ENCODE measurements around the gene PKN3. TPM values are rescaled to one million over a fixed set of nuclear protein-coding genes. Genes with fewer than 3 reads are reported as not detected.
"Not testable (repeated sequence)": the region's sequence is repeated elsewhere in the genome, so short reads cannot be mapped to it uniquely, and the experiment has no call there.

The PKN3 gene
- total RNA-seq, 1 donor from 2014 or later: 0.31 TPM

DNA sequence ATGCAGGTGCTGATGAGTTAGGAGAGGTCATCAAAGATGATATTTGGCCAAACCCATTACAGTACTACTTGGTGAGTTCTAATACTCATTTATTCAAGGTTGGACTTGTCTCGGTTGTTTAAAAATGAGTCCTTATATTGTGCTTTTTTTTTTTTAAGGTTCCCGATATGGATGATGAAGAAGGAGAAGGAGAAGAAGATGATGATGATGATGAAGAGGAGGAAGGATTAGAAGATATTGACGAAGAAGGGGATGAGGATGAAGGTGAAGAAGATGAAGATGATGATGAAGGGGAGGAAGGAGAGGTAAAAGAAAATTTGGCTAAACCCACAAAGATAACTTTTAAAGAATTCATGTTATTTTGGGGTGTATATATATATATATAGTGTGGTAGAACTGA is 8.6 kb upstream of the PKN3 start:
- DNase-seq: not testable (repeated sequence)

DNA sequence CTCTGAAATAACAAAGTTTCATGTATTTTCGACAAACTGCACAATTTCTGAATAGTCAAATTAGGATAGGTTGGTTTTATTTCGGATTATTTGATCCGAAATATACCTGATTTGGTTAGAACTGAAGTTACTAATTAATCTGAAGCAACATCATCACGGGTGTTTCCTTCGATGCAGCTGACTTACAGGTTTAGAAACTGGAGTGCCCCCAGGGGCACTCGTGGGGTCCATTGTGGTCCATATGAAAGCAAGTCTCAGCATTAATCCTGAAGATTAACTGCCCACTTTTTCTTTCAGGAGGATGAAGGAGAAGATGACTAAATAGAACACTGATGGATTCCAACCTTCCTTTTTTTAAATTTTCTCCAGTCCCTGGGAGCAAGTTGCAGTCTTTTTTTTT is 8.0 kb upstream of the PKN3 start:
- DNase-seq: no peak

DNA sequence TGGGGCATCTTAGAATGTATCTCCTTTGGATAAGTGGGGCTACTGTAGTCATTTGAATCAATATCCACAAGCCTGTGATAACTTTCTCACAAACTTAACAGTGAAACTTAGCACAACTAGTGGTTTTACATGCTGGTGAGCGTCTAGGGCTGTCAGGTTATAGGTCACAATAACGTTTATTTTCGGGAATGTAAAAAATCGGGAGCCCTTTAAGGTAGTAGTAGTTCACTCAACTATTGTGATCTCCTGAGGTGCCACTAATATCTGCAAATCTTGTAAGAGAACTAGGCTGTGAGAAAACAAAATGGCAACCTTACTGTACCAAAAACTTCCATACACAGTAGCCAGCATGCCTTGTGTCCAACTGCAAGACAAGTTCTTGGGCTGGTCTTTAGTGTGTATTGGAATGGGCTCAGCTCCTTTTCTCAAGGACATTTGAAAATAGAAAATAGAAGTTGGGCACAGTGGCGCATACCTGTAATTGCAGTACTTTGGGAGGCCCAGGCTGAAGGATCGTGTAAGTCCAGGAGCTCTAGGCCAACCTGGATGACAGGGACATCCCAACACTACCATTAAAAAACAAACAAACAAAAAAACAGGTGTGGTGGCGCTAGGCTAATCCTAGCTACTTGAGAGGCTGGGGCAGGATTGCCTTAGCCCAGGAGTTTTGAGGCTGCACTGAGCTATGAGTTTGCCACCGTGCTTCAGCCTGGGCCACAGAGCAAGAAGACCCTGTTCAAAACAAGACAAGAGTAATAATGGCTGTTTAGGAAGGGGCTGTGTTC is 5.2 kb upstream of the PKN3 start:
- DNase-seq: no peak

DNA sequence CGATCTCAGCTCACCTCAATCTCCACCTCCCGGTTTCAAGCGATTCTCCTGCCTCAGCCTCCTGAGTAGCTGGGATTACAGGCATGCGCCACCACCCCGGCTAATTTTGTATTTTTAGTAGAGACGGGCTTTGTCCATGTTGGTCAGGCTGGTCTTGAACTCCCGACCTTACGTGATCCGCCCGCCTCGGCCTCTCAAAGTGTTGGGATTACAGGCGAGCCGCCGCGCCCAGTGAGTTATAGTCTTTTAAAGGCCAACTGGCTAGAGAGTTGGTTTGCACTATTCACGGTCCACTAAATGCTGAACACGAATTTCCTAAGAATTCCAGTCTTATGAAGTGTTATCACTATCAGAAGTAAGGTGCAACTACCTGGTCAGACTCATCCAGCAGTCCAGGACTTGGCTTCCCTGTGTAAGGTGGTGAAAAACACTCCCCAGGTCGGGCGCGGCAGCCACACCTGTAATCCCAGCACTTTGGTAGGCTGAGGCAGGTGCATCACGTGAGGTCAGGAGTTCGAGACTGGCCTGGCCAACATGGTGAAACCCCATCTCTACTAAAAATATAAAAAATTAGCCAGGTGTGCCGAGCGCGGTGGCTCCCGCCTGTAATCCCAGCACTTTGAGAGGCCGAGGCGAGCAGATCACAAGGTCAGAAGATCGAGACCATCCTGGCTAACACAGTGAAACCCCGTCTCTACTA is 3.1 kb upstream of the PKN3 start:
- DNase-seq: not testable (repeated sequence)

DNA sequence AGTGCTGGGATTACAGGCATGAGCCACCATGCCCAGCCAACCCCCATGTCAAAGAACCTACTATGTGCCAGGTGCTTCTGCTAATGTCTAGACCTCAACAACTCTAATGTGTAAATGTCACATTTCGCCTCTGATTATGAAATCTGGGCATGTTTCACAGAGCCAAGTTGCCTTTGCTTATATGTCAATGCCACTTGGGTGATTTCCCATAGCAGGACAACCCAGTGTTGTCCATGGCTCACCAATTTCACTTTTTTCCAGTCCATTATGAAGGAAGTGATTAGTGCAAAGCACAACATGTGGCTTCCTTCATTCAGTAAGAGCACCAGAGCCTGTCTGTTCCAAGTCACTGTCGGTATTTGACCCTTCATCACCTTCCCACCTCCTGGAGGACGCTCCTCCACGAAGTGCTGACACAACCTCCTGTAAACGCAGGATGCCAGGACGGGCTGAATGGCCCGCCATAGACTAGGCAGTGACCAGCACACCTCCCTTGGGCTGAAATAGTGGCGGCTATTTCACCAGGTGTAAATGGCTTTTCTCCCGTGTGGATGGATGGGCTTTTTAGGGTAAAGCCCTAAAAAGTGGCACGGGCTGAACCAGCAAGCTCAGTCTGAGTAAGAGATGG is 962 bp upstream of the PKN3 start:
- DNase-seq: no peak

DNA sequence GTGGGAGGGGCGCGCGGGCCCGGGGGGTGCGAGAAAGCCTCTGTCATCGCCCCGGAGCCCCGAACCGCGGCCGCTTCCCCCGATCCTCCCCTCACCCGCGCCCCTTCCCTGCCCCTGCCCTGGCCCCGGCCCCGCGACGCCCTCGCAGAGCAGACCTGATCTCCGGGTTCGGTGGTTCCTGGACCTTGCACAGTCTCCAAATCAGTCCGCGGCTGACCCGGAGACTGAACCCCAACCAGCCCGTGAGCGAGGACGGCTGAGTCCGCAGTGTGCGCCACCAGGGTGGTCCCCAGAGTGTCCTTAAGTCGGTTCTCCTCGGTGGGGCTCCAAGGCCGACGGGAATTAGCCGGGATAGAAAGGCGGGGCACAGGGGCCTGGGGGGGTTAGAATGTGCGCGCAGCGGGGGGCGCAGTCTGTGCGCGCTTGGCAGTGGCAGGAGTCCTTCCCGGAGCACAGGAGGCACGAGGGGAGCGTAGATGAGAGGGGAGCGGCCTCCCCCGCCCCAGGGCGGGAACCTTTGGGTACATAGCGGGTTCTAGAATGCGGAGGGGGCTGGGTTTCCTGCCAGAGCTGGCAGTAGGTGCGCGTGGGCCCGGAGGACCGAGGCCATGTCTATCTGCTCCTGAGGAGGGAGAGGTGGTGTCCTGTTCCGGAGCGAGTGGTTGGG is 779 bp downstream of the PKN3 start:
- DNase-seq: no peak

DNA sequence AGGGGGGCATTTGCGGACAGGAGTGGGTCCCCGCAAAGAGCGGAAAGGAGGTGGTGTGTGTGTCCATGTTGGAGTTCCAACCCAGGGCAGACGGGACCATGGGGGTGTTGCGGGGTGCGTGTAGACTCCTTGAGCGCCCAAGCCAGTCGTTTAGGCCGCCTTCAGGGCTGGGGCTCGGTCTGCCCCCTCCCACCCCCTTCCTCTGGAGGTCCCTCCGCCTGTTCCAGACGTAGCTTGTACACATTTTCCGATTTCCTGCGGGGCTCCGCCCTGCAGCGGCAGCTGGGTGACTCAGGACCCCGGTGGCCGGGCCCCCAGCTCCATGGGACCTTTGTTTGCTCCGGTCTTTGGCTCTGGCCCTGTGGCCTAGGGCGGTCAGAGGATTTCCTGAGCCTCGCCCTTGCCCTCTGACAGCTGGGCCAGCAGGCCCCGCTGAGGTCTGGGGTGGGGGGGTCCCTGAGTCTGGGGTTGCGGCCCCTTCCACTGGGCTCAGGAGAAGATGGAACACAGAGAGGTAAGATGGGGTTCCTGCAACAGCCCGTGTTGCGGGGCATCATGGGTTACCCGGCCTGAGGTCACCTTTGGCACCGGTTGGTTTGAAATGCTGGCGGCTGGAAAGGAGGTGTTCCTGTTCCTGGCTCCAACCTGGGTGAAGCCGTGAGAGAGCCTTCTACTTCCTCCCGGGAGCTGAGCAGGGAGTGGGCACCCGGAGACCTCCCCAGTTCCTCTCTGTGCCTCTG is 1.5 kb downstream of the PKN3 start:
- DNase-seq: no peak

DNA sequence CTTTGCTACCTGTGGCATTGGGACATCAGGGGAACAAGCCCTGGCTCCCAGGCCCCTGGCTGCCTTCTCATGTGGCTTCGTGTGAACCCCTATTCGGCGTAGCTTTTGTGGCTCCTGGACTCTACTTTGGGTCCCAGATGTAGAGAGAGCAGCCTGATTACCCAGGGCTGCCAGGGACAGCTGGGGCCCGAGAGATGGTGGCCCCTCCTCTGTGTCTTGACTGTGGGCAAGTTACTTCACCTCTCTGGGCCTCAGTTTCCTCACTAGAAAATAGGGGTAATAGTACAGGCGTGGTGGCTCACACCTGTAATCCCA is 2.0 kb downstream of the PKN3 start:
- no peak for DNase-seq

DNA sequence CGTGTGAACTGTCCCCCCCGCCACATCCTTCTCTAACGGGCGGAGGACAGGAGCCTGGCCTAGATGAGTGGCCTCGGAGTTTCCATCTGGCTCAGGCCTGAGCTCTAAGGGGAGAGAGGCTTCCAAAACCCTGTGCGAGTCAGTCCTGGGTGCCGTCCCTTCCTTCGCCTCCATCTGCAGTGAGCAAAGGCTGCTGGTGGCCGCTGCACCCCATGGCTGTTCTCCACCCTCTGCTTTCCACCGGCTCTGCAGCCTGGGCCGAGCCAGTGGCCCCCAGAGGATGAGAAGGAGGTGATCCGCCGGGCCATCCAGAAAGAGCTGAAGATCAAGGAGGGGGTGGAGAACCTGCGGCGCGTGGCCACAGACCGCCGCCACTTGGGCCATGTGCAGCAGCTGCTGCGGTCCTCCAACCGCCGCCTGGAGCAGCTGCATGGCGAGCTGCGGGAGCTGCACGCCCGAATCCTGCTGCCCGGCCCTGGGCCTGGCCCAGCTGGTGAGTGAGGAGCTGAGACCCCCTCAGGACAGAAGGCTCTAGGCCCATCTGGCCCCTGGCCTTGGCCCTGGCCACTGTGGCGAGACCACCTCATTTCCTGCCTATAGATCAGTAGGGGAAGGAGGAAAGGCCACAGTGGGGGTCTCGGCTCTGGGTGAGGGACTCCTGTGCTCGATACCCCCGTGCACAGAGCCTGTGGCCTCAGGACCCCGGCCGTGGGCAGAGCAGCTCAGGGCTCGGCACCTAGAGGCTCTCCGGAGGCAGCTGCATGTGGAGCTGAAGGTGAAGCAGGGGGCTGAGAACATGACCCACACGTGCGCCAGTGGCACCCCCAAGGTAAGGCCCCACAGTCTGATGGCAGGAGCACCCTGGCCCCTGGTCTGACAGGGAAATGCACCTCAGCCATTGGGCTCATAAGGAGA is 3.0 kb downstream of the PKN3 start:
- DNase-seq: no peak

DNA sequence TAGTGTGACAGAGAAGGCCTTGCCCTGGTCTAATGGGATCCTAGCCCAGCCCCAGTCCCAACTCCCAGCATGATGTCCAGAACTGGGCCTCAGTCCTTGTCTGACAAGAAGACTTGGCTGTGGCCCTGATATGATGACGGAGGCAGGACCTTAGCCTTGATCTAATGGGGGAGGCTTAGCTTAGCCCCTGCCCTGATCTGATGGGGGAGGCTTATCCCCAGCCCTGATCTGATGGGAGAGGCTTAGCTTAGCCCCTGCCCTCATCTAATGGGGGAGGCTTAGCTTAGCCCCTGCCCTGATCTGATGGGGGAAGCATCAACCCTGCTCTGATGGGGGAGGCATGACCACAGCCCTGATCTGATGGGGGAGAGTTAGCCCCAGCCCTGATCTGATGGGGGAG is 3.7 kb downstream of the PKN3 start:
- no peak for DNase-seq

DNA sequence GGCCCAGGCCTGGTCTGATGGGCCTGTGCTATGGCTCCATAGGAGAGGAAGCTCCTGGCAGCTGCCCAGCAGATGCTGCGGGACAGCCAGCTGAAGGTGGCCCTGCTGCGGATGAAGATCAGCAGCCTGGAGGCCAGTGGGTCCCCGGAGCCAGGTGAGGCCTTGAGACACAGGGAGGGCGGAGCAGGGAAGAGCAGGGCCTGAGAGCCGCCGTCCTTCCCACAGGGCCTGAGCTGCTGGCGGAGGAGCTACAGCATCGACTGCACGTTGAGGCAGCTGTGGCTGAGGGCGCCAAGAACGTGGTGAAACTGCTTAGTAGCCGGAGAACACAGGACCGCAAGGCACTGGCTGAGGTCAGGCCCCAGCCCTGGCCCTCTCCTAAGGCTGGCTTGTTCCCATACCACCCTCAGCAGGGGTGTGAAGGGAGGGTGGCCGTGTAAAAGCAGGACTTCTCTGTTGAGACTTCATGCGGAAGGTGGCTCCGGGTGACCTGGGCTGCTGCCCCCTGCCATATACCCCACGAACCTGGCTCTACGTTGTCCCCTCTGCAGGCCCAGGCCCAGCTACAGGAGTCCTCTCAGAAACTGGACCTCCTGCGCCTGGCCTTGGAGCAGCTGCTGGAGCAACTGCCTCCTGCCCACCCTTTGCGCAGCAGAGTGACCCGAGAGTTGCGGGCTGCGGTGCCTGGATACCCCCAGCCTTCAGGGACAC is 4.5 kb downstream of the PKN3 start:
- no peak for DNase-seq

DNA sequence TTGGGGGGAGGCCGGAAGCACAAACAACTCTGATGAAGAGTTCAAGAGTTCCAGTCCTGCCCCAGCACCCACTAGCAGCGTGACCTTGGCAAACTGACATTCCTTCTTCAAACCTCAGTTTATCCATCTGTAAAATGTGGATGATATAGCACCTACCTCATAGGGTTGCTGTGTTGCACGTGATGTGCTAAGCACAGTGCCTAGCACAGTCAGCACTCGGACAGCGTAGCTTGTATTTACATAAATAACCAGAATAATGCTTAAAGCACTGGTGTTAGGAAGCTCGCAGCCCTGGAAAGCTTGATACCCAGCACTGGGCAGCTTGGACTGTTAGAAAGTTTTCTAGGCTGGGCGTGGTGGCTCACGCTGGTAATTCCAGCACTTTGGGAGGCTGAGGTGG is 5.1 kb downstream of the PKN3 start:
- no peak for DNase-seq

DNA sequence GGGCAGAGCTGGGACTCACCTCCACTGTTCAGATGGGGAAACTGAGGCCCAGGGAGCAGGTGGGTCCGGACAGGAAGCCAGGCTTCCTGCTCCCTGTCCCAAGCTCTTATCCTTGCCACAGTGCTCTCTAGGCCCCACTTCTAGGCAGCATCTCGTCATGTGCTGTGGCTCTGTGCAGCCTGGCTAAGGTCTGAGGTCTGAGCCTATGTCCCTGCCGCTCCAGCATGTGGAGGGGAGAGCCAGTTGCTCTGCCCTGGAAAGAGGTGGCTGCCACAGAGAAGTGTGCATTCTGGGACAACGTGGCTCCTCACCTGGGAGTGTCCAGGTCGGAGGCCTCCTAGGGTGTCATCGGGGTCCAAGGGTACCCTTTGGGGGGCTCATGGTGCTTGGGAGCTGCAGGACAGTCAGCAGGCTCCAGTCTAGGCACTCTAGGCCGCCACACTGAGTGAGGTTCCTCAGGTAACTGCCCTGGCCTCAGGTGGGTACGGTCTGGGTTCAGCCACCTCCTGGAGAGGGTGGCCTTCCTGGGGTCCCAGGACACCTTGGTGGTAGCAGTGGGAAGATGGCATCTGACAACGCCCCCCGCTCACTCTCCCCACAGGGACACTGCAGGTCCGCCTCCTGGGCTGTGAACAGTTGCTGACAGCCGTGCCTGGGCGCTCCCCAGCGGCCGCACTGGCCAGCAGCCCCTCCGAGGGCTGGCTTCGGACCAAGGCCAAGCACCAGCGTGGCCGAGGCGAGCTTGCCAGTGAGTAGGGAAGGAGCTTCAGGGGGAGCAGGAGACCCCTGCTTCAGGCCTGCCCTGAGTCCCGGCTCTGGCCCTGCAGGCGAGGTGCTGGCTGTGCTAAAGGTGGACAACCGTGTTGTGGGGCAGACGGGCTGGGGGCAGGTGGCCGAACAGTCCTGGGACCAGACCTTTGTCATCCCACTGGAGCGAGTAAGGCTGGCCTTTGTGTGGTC is 10.4 kb downstream of the PKN3 start:
- DNase-seq: no peak

DNA sequence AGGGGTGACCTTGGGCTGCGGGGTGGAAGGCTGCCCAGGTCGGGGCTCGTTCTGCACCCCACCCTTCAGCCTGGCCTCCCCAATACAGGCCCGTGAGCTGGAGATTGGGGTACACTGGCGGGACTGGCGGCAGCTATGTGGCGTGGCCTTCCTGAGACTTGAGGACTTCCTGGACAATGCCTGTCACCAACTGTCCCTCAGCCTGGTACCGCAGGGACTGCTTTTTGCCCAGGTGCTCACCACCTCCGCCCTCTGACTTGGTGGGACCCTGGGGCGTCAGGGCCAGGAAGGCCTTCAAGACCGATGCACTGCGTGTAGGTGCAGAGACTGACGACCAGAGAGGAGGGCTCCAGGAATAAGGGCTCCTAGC is 11.1 kb downstream of the PKN3 start:
- no peak for DNase-seq

DNA sequence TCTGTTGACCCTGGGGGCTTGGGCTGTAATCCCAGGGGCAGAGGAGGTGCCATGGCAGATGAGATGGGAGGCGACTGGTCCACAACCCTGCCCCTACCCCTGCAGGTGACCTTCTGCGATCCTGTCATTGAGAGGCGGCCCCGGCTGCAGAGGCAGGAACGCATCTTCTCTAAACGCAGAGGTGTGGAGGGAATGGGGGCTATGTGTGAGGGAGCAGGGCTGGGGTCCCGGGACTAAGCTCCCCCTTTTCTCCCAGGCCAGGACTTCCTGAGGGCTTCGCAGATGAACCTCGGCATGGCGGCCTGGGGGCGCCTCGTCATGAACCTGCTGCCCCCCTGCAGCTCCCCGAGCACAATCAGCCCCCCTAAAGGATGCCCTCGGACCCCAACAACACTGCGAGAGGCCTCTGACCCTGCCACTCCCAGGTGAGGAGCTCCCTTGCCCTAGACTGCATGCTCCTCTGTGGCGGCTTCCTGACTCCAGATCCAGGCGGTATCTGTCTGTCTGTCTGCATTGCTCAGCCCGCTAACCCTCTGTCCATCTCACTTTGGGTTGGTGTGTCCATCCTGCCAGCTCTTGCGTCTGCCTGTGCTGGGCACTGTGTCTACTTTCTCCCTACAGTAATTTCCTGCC is 11.8 kb downstream of the PKN3 start:
- no peak for DNase-seq

DNA sequence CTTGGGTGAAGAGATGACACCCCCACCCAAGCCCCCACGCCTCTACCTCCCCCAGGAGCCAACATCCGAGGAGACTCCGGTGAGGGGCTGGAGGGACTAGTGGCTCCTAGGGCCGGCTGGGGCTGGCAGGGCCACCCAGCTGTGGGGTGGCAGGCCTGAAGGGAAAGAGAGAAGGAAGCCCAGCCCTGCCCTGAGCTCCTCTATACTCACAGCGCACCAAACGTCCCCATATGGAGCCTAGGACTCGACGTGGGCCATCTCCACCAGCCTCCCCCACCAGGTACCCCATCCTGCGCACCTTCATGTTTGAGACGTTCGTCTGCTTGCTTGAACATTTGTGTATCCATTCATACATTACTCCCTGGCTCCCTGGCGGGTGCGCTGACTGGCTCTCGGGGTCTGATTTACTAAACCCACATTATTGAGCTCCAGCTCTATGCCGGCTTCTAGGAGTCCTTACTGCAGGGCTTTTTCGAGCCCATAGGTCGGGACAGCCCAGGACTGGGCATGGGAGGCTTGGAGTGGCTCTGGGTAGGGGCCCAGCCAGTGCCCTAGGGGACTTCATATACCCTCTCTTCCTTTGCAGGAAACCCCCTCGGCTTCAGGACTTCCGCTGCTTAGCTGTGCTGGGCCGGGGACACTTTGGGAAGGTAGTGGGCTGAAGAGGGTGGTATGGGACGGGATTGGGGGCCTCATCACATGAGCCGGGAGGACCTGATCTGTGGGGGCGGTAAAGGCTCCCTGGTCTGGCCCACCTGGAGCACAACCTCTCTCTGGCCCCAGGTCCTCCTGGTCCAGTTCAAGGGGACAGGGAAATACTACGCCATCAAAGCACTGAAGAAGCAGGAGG is 12.5 kb downstream of the PKN3 start:
- no peak for DNase-seq

DNA sequence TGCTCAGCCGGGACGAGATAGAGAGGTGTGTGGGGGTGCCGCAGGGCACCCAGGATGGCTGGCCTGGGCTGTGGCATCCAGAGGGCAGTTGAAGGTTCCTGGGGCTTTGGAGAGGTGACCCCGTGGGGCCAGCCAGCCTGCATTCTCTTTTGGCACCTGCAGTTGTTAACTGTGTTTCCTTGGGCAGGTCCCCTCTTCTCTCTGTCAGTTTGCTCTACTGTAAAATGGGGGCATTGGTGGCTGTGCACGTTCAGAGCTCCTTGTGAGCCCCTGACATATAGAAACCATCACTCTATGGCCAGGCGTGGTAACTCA is 13.1 kb downstream of the PKN3 start:
- no peak for DNase-seq

DNA sequence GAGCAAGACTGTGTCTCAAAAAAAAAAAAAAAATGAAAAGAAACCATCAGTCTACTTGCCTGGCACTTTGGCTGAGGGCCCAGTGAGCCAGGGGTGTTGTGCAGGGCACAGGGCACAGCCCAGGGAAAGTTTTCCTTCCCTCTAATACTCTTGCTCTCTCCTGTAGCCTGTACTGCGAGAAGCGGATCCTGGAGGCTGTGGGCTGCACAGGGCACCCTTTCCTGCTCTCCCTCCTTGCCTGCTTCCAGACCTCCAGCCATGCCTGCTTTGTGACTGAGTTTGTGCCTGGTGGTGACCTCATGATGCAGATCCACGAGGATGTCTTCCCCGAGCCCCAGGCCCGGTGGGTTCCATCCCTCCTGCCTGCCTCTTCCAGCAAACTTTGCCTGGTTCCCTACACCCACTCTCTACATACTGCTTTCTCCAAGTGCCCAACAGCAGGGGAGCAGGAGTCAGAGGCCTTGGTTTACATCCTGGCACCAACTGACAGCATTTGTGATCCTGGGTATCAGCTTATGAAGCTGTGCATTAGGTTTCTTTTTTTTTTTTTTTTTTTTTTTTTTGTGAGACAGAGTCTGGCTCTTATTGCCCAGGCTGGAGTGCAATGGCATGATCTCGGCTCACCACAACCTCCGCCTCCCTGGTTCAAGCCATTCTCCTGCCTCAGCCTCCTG is 14.4 kb downstream of the PKN3 start:
- no peak for DNase-seq

Data from occipital lobe (tissue), 2 donors.